HG03565 (cell line): ENCODE data around the gene GLT6D1.

Source experiments
- ATAC-seq: cut with Tn5 transposase; IDR thresholded peaks from one replicate; pipeline ENCODE4 v1.9.1; 2021; ENCODE audit warnings: mild to moderate bottlenecking, moderate library complexity; ENCODE audit not compliant: unreplicated experiment

Gene GLT6D1

DNA sequence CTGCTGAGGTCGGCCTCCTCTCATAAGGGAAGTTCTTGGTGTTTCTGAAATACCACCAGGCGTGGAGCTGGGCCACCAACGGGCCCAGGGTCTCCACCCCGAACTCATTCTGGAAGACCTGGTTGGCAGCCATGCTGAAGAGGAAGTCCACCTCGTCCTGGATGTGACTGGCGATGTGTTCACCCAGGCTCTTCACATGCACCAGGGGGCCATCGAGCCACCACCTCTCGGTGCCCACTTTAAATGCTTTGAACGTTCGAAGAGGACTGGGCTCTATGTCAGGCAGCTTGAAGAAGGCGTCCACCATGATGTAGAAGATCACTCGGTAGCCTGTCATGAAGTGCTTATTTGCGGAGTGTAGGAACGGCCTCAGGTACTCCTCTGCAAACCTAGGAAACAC is 15.1 kb downstream of the GLT6D1 start:
- no peak for ATAC-seq

DNA sequence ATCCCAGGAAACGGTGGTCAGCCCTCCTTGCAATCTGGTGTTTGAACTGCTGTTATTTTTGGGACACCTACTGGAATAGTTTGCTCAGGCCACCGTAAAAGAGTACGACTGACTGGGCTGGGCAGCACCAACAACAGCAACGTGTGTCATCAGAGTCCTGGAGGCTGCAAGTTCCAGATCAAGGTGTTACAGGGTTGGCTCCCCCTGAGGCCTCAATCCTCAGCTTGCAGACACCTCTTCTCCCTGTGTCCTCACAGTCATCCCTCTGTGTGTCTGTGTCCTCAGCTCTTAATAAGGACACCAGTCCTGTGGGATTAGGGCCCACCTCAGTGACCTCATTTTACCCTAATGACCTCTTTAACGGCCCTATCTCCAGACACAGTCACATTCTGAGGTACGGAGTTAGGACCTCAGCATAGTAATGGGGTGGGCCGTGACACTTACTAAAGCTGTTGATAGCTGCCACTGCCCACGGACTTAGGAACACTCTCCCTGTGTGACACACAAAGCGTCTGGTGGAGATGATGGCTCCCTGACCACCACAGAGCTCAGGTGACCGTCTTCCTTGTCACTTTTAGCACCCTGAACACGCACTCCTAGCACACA is 16.8 kb downstream of the GLT6D1 start:
- no peak for ATAC-seq

DNA sequence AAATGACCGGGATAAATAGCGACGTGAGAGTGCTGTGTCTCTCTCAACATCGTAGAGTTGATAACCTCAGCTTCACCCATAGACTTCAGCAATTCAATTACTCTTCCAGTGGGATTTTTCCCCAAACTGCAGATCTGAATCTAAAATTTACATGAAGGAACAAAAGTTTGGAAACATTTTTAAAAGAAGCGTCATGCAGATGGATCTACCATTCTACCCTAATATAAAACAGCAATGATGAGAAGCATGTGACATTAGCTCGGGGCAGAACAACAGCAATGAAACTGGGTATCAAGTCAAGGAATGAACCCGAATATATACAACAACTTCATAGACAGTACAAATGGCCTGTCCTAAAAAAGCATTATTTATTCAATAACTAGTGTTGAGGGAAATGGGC is 18.8 kb downstream of the GLT6D1 start:
- ATAC-seq: no peak

DNA sequence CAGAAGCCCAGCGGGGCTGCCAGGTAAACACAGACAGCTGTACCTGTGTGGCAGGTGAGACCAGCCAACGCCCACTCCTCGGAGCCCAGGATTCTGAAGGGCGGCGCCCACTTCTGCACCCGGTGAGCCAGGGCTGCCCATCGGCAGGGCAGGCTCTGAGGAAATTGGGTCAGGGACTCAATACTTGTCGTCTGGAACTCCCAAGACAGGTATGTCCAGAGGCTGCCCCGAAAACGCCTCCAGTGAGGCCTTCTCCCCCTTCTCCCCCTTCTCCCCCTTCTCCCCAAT is 19.8 kb downstream of the GLT6D1 start:
- ATAC-seq: no peak

DNA sequence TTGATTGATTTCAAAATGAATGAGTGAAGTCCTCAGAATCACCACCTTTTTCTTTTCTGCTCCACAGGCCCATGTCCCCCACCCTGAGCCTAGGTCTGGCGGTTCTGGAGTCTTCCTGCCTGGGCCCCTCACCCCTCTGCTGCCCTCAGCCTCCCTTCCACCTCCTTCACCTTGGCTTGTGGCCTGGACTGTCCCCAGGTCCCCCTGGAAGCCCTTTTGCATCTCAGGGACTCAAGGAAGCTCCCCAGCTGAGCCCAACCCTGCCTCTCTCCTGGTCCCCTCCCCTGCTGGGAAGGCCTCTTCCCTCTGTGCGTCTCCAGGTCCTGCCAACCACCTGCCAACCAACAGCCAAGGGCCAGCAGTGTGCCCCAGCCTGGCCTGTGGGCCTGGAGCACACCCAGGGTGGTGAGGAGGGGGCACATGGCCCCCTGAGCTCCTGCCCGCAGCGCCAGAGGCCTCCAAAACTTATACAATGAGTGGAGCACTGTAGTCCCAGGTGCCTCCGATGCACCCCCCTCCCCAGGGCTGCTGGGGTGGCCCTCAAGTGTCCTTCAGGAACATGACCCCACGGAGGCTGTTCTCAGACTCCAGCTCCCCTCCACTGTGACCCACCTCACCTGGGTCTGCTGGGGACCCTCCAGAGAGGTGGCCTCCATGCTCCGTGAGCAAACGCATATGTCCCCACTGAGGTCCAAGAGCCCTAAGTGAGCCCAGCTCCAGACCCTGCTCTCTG is 20.3 kb downstream of the GLT6D1 start:
- ATAC-seq: no peak

DNA sequence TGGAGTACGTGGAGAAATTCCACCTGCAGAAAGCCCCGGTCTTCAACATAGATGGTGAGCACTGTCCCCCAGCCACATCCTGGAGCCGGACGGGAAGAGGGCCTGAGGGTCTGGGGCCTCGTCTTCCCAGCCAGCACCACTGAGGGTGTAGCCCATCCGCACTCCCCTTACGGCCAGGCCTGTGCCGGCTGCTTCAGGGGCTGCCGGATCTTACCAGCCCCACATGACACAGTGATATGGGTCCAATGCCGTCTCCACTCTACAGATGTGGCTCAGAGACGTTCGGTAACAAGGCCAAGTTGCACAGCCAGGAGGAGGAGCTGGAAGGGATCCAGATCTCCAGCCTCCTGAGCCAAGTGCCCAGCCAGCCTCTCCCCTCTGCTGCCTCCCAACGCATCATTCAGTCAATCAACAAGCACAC is 21.3 kb downstream of the GLT6D1 start:
- ATAC-seq: no peak

DNA sequence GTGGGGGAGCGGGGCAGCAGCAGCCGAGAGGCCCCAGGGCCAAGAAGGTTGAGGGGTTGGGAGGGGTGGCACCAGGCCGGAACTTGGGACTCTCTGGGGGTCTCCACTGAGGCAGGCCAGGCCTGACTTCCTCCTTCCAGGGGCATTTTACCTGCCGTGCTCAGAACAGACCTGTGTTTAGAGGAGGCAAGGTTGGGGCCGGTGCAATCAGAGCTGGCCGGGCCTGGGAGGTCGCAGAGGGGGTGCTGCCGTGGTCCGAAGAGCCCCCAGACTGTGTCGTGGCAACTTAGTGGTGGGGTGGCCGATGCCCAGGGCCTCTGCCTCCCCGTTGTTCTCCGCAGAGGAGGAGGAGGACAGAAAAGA is 21.8 kb downstream of the GLT6D1 start:
- ATAC-seq: no peak

DNA sequence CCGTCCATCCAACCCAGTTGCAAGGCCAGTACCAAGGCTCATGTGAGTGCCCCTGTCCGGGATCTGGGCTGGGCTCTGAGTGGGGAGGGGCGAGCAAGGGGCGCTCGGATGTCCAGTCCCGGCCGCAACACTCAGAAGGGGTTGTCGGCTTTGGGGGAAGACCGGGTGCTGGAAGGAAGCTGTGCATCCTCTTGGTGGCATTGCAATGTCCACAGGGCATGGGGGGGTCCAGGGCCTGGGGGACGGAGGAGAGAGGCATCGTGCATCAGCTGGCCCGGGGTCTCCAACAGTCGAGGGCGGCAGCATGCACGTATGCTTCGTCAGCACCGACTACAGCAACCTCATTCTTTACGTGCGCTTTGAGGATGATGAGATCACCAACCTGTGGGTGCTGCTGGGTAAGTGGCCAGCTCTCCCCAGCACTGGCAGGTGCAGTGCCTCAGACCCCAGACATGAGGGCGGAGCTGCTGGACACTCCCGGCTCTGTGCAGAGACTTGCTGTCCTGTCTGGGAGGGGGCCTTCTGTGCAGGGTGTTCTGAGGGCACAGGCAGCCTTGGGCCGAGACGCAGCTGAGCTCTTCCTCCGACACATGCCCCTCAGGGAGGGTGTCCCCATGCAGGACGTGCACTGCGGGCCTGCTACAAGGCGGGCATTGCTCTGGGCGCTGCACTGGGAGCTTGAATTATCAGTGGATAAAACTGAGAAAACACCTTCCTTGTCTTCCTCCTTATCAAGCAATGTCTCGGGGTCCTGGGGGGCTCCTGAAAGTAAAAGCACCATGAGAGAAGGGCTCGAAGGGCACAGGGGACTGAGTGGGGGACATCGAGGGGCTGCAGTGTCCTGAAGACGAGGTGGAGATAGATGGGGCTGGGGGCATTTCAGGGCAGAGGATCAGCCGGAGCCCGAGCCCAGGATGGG is 22.5 kb downstream of the GLT6D1 start:
- no peak for ATAC-seq

DNA sequence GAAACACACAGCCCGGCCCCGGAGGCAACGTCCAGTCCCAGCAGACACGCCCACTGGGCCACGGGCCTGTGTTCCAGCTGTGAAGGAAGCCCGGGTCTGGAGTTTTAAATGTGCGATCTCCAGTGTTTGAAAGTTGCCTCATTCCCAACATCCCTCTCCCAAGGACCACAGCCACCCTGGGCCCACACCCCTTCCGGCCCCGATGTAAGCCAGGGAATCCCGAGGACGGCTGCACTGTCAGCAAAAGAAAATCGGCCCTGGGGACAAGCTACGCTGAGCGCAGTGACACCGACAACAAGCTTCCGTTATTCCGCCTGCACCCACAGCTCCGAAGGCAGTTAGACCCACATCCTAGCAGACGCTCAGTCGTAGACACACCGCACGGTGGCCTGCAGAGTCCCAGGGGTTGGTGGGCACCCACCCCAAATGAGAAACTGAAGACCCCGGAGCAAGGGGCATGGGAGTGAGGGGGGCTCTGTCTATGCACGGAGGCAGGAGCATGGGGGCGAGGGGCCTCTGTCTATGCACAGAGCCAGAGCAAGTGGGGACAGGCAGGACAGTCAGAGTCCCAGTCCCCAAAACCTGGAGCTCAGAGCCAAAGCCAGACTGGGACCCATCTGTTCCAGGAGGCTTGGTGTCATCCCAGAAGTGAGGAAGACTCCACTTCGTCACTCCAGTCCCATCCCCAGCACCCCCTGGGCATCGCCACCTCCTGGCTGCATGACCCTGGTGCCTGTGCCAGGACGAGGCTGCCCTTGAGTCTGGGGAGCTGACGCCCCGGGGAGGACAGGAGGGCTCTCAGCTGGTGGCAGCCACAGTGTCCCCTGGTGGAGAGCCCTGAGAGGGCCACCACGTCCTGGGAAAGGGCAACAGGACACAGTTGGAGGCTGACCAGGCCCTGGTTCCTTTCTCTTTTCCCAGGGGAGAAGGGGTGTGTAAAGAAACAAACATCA is 23.4 kb downstream of the GLT6D1 start:
- ATAC-seq: no peak

DNA sequence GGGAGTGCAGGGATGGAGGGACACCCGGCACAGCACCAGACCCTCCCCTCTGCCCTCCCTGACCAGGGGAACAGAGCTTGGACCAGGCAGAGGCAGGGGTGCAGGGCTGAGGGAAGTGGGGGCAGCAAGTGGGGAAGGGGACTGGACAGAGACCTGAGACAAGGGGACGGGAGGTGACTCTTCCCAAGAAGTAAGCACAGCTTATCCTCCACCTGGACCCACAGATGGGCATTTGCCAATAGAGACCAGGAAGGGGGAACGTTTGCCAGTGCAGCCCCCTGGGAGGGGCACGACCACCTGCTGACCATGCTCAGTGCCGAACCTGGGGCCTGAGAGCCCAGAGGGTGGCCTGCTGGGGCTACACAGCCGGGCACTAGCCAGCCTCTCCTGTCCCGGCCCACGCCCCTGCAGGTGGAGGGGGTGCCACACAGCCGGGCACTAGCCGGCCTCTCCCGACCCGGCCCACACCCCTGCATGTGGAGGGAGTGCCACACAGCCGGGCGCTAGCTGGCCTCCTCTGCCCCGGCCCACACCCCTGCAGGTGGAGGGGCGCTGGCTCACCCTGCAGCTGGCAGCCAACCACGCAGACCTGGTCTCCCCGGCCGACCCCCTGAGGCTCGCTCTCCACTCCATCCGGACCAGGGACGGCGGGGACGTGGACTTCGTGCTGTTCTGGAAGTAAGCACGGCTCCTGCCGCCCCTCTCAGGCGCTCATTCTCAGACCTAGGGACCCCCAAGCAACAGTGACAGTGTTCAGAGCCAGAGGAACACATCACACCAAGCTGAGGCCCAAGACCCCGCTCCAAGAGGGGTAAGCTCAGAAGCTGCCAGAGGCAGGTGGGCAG is 24.3 kb downstream of the GLT6D1 start:
- ATAC-seq: no peak

DNA sequence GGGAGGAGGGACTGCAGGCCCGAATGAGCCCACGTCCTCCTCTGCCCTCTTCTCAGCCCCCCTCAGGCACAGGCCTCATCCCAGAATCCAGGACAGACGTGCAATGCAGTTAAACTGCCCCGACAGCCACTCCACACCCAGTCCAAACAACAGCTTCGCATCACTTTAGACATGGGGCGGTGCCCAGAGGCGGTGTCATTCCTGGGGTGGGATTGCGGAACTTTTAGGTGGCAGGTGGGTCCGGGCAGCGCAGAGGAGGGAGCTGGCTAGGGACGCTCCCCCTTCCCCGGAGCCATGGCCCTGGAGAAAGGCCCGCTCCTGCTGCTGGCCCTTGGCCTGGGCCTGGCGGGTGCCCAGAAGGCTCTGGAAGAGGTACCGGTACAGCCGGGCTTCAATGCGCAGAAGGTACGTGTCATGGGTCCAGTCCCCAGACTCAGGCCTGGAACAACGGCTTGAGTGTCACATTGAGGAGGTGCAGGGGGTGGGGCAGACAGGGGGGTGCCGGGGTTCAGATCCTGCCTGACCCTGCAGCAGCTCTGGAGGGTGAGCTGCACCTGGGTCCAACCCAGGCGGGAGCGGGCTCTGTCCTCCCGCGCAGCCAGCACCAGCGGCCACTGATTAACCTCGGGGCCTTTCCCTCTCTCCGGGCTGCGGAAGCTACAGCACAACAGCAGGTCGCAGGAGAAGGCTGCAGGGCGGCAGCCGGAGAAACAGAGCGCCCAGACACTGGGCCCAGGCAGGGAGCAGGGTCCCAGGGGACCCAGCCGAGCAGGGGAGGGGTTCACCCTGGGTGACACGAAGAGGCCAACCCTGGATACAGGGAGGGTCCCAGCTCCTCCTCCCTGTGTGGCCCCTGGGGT is 25.2 kb downstream of the GLT6D1 start:
- no peak for ATAC-seq

DNA sequence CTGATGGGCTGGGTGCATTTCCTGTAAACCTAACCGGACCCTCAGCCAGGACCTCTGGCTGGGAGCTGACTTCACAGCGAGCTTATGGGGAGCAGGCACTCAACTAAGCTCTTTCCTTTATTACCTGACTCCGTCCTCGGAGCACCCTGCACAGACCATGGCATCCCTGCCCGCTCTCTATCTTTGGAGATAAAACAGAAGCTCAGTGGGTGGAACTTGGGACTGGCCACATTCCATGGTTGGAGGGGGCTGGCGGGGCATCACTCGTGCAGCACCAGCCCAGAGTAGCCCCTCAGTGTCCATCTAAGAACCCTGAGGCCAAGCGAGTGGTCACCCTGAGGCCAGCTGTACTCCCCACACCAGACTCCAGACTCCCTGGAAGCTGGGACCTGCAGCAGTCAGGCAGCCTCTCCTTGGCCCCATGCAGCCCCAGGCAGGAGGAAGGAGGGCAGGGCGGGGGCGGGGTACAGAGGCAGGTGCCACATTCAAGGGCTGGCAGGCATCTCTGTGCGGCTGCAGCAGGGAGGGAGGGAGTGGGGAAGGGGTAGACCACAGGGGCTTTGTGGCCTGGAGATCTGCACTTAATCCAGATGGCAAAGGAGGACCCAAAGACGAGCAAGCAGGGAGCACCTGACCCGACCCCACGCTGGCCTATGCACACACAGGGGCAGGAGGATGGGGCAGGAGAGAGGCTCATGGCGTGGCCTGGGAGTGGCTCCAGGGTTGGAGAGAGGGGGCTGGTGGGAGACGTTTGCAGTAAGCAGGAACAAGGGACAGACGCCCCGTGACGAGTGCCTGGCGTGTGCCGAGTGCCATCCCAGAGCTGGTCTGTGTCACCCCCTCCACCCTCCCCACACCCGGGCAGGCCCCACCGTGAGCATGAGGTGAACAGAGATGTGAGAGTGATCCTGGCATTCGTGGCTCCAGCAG is 26.1 kb downstream of the GLT6D1 start:
- no peak for ATAC-seq

DNA sequence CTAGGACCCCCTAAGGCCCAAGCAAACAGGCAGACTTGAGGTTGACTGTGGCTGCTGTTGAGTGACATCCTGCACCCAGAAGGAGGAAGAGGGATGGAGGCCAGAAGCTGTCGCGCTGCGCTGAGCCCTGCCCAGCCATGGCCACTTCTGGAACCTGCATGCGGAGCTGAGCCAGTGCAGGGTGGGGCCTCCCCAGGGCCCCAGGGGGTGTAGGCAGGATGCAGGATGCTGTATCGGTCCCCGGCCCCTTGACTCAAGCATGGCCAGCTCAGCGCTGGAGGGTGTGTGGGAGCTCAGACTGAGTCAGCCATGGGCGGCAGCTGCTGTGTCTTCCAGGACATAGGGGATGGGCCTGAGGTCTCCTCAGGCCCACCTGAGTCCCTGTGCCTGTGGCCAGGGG is 26.9 kb downstream of the GLT6D1 start:
- no peak for ATAC-seq

DNA sequence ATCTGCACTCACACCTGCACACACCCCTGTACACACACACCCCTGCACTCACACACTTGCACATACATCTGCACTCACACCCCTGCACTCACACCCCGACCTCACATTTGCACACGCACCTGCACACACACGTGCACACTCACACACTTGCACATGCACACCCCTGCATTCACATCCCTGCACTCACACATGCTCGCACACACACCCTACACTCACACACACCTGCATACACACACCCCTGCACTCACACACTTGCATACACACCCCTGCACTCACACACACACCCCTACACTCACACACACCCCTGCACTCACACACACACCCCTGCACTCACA is 27.5 kb downstream of the GLT6D1 start:
- ATAC-seq: no peak

DNA sequence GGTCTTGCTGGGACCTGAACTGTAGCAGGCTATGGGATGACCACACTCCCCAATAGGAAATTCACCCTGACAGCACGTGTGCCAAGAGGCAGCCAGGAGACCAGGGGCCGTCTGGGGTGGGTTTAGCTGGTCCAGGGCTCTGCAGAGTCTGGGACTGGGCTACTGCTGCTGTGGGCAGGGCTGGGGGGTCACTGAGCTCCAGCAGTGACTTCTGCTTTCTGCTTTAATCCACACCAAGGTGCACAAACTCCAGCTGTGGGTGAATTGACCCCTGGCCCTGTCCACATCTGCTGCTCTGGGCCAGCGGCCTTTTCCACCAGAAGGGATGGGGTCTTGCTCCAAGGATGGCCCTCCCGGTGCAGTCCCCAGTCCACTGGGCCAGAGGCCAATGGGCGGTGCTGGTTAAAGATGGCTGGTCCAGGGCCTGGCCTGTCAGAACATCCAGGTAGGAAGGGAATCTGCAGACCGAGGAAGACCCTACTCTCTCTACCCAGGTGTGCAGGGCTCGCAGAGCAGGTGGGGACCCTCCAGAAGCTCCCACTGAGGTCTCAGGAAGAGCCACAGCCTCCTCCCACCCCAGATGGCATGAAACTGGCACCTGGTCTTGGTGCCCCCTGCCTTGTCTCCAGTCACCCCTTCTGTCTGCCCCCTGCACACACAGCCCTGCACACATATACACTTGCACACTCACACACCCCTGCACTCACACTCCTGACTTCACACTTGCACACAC is 28.0 kb downstream of the GLT6D1 start:
- no peak for ATAC-seq

DNA sequence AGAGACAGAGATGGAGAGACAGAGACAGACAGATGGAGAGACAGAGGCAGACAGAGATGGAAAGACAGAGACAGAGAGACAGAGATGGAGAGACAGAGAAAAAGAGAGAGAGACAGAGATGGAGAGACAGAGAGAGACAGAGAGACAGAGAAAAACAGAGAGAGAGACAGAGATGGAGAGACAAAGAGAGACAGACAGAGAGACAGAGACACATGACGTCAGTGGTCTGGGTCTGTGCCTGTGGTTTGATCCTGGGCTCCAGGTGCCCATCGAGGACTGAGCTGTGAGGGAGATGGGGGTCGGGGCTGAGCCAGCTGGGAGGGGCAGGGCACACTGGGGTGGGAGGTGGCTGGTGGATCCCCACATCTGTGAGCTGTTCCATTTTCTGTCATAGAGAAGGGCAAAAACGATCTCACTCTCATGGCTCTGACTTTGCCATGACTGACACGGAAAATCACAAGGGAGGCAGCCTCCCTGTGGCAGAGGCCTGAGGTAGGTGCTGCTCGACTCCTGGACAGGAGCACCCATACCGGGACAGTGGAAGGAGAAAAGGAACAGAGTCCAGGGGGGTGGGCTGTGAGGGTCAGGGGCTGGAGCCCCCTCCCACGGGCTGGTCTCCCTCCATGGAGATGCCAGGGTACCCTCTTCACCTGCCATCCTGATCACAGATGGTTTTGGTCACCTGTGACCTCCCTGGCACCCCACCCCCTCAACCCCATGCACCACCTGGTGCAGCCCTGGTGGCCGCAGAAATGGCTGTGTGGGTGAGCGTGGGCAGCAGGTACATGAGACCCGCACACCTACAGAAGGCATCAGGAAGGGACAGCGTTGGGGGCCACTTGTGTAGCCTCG is 28.8 kb downstream of the GLT6D1 start:
- ATAC-seq: no peak
